ENCODE results near the gene PLEKHM1.

Gene PLEKHM1

DNA sequence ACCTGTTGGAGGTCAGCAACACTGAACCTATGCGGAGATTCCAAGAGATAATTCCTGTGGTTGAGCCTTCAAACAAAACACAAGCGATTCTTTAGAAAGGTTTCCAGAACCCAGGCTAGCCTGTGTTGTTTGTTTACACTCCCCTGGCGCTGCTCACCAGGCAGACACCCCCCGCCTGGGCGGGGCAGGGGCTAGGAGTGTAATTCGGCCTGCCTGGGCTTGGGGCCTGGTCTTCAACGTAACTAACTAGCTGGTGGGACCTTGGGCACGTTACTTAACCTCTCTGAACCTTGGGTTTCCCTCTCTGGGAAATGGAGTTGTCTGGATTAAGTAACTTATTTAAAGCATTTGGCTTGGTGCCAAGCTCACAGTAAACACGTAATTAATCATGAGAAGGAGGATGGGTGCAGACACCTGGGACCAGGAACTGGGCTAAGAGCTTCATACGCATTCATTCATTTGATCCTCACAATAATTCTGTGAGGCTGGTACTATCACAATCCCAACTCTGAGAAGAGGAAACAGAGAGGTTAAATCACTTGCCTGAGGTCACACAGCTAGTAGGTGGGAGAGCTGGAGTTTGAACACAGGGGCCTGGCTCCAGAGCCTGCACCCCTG, 50.3 kb downstream of the PLEKHM1 start:
- DNase-seq, result no peak

DNA sequence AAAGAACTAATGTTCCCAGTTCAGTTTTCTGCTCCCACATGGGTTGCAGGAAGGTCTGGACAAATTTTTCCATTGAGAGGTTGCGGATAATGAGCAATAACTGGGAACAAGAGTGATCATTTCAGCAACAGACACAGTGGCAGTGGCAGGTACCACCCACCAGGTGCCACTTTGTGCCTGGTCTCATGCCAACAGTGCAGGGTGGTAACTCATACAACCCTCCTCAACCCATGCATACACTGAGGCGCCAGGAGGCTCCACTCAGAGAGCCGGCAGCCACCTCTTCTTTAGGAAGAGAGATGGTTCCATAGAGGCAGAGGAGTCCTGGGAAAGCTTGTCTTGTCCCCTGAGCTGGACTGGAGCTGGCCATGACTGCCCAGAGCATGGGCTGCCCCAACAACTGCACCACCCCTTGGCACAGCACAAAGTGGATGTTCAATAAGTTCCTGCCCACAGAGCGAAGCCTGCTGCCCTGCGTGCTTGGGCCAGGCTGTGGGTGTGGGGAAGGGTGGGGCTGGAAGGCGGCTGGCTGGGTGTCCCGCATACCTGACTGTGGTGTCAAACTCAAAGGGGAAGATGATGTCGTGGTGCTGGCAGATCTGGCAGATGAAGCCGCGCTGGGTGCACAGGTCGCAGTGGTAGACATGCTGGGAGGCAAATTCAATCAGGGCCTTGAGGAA, 51.5 kb downstream of the PLEKHM1 start:
- no peak for DNase-seq

DNA sequence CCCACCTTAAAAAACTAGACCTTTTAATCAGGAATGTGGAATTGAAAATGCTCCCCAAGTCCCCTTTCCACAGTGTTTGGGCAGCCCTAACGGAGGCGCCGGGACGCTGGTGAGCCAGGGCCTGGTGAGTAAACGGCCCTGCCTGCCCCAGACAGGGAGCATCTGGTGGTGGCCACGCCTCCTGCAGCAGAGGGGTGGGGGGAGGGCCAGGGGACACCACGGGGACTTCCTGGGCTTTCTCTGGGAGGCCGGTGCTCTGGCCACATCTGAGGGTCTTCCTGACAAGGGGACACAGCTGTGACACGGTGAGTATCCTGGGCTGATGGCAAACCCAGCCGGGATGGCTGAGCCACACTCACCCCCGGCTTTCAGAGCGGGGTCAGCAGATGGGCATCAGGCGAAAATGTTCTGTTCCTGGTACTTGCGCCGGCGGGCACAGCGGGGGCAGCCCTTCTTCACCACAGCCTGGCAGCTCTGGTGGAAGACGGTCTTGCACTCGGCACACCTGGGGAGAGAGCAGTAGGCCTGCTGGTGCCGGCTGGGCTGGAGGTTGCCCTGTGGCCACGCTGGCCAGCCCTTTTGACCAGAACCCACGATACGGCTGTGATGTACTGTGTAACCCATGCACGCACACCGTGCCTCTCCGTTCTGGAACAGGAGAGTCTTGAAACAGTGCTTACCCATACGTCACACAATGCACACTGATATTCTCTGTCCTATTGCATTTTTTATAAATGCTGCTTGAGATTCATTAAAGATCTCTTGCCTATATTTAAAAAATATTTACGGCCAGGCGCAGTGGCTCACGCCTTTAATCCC, 52.8 kb downstream of the PLEKHM1 start:
- no peak for DNase-seq

DNA sequence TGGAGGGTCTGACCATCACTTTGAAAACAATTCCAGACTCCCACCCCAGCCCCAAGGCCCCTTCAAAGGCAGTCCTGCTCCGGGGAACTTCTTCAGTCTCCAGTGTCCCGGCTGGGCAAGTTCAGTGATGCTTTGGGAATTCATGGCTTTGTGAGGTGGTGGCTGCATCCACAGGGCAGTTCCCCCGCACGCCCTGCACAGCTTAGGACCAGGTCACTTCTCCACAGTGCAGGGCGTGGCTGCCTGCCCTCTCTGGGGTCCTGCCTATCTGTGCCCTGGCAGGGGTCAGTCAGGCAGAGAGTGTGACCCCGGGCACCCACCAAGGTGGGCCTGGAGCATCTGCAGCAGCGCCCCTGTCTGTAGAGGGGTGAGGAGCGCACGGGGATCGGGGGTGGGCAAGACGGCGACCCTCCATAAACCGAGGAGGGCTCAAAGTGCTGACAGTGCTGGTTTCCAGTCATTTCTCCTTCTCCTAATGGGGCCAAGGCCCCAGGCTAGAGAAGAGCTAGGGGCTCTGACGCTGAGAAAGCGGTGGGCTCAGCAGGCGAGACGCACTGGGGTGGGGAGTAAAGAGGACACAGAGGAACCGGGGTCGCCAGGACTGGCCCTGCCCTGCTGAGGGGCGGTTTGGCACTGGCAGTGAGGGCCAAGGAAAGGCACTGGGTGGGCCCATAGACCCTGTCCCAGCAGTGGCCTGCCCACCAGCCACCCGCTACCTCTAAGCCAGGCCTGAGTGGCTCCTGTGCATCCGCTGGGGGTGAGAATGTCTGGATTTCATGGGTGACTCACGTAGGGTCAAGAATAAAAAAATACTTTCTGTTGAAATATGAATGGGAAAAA, 53.7 kb downstream of the PLEKHM1 start:
- DNase-seq, result no peak

DNA sequence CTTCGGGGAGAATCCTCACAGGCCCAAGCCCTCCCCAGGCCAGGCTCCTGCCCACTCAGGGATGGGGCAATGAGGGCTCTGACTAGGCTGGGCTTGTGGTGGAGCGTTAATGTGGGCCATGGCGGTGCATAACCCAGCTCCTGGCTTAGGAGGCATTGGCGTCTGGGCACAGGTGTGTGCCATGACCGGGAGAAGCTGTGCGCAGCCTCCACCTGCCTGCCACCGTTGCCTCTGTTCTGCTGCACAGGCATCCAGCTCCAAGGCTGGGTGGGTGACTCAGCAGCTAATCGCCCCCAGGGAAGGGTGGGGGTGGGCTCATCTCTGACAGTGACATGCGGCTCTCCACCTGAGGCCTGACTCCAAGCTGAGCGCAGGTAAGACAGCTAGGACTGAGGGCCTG, 54.4 kb downstream of the PLEKHM1 start:
- DNase-seq, result no peak

DNA sequence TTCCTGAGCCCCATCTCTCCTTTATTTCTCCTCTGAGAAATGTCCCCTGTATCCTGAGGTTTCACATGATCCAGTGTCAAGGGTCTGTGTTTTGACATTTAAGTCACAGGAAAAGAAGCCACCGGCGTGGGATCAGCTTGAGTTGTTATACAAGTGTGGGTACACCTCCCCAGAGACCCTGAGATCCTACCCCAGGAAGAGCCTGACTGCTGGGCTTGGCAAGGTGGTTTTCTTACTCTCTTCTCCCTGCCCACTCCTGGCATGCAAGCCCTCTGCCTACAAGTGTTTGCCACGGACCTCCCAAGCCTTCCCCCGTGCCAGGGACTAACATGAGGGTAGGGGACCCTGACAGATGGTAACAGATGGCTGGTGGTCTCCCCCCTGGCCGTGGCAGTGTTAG, 55.0 kb downstream of the PLEKHM1 start:
- no peak for DNase-seq

DNA sequence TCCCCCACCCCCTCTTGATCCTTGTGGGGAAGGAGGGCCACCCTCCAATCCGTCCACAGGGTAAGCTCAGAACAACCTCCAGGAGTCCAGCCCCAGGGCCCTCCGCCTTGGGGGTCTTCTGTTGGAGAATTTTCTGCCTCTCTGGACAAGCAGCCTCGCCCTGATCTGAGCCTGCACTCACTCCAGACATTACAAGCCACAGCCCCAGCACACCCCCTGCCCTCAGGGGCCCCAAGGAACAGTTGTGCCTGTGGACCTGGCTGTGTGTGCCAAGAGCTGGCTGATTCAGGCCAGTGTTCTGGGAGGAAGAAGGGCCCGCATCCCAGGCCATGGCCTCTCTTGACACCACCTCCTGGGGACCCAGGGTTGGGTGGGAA, 57.4 kb downstream of the PLEKHM1 start:
- no peak for DNase-seq

DNA sequence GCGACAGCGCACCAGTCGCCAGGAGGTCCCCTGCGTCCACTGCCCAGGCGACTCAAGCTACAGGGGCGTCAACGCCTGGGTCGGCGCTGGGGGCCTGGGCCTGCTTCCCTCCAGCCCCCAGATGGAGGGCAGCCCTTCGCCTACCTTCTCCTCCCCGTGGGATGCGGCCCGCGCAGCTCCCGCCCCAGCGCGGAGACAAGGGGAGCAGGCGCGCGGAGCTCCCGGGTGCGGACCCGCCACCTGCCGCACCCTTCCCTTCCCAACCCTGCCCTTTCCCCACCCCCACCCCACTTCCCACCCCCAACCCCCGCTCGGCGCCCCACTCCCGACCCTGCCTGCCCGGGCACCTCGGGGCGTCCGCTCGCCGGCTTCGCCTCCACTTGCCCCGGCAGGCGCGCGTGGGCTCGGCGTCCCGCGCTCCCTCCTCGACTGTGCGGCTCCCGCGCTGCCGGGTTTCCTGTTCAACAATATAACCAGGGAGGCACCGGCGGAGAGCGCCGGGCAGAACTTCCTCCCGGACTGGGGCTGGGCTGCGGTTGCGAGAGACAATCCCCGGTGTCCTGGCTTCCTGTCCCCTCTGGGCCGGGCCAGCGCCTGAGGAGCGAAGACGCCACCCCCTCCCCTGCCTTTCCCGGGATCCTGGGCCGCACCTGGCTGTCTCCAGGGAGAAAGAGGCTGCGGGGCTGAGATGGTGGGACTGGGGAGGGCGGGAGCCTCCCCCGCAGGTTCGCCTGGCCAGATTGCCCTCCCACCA, 57.9 kb downstream of the PLEKHM1 start, which contains the start of gene ARHGAP27:
ARHGAP27 (minus strand) TSS at position 466 of the 754 bp plus-strand sequence. CDS start 2,591 bp downstream, outside the sequence.
- peak; percentile 32 for DNase-seq

DNA sequence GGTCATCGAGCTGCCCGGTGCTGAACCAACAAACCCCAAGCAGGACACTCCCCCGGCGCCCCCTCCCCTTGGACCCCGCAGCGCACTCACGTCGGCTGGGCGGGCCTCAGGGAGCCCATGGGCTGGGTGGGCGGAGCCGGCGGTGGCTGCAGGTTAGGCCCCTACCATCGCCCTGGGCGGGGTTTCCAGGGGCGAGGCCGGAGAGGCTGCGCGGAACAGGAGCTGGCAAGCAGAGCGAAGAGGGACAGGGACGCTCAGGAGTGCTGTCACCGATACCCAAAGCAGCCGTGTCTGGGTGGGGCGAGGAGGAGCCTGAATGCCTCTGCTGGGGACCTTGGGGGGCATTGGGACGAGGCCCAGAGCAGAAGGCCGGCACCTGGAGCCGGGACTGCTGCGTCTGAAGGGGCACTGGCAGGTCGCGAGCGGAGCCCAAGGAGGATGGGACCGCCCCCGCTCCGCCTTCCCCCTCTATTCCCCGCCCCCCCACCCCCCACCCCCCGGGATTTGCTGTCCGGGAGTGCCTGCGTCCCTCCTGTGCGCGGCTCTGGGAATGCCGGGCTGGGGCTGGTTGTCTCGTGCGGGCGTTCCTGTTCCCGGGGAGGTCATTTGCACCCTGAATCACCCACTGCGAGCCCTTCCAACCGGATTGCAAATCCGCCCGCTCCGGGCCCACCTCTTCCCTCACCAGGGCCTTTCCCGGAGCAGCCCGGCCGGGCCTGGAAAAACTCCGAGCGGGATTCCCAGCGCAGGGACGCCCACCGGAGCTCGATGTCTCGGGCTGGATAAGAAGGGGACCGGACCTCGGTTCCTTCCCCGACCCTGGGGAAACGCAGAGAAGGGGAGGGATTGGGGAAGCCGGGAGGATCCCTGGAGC, 58.8 kb downstream of the PLEKHM1 start:
- DNase-seq, result peak; percentile 68

DNA sequence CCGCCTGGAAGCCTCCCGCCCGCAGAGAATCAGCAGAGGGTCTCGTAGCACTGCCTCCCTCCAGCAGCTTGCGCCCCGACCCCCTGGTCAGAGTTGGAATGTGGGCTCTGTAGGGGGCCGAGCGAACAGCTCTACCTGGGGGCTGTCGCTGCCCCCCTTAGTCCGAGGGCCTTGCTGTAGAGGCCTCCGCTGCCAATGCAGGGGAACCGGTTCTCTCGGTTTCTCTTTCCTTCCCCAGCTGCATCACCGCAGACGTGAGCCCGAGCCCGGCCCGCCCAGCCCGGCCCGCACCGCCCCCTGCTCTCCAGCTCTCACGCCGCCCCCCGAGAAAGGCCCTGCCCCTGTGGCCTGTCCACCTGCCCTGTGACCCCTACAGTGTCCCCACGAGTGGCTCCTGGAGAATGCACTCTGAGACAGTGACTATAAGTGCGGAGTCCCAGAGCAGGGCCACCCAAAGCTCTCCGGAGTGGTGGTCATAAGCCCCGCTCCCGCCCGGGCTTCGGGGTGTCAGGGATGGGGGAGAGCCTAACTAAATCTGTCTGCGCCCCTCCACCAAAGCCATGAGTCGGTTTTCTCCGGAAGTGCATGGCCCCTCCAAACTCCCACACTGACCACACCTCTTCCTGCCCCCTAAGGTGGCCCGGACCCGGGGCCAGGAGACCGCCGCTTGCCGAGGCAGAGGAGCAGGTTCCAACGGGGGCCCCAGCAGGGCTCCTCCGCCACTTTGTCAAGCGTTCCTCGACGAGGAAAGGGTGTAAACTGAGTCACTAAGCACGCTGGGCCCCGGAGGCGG, 59.6 kb downstream of the PLEKHM1 start:
- no peak for DNase-seq

DNA sequence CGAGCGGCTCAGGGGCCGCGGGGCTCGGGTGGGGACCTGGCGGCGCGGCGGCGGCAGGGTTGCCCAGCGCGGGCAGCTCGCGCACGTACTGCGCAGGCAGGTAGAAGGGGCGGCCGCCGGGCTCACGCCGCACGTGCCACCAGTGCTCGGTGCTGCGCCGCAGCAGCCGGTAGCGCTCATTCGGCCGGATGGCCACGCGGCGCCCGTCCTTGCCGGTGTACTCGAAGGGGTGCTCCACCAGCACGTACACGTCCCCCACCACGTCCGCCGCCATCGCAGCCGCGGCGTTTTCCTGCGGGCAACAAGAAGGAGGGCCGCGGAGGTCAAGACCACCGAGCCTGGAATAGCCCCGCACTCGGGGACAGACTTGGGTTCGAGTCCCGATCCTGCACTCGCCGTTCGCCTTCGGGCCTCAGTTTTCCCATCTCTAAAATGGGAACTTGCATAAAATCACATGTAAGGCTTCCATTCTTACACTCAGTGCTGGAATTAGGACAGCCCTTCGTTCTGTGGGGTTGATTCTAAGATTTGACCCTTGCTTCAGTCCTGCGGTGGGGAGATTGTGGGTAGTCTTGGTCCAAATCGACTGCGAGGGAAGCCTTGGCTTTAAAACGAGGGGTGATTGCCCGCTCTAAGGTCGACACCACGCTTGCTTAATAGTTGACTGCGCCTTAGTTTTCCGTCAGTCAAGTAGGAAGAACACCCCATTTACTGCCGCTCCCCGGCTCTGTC, 60.3 kb downstream of the PLEKHM1 start:
- peak; percentile 32 for DNase-seq

DNA sequence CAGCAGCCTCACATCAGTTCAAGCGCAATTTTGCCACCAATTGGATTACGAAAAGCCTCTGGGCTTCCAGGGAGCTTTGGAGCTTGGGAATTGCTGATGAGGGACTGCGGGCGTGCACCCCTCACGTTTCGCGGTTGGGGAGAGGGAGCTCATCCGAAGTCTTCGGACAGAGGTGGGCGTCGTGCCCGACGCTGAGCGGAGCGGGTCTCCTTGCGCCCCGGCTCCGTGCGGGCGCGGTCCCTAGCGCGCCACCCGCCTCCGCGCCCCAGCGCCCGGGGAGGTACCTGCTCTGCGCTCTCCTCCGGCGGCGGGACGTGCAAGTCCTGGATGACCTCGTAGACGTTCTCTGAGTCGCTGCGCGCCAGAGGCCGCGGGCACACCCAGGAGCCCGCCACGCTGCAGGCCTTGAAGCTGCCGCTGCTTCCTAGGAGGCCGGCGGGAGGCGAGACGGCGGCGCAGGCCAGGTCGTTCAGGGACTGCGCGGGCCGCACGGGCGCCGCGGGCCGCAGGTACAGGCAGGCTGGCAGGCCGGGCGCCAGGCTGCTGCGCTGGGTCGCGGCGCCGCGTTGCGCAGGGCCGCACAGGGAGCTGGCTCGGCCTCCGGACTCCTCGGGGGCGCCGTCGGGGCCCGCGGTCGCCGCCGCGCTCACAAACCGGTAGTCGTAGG, 61.0 kb downstream of the PLEKHM1 start:
- DNase-seq, result peak; percentile 61

DNA sequence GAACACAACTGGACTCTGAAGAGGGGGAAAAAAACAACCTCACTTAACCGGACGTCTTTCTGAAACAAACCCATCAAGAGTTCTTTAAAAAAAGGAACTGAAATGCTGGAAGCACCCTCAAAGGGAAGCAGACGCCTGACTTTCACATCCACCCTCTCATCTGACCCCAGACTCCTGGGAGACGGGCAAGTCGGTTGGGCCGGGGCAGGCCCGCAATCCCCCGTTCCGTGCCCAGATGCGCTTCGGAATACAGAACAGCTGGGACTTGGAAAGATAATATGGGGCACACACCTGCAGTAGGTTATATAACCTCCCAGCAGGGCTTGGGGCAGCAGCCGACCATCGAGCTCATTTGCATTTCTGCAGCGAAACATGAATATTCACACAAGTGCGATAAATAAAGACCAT, 61.6 kb downstream of the PLEKHM1 start:
- peak; percentile 21 for DNase-seq

DNA sequence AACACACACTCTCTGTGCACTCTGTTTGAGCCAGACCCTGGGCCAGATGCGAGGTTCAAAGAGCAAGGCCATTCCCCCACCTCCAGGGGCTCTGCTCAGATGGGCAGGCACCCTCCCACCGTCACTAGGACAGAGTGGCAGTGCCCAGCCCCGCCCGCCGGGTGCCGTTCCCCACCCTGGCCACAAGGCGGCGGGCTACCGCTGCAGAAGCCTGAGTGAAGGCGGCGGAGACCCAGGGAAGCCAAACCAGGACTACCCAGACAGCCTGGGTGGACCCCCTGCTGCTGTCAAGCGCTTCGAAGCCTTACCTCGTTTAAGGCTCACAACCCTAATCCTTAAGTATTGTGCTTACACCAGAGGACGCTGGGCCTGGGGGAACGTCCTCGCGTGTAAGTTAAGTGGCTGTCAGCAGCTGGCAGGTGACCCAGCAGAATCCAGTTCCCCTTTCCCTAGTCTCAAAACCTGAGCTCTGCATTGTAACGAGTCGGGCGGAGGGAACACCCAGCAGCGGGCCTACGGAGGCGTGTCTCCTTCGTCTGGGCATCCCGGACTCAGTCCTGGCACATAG, 62.4 kb downstream of the PLEKHM1 start:
- DNase-seq, result peak; percentile 91

DNA sequence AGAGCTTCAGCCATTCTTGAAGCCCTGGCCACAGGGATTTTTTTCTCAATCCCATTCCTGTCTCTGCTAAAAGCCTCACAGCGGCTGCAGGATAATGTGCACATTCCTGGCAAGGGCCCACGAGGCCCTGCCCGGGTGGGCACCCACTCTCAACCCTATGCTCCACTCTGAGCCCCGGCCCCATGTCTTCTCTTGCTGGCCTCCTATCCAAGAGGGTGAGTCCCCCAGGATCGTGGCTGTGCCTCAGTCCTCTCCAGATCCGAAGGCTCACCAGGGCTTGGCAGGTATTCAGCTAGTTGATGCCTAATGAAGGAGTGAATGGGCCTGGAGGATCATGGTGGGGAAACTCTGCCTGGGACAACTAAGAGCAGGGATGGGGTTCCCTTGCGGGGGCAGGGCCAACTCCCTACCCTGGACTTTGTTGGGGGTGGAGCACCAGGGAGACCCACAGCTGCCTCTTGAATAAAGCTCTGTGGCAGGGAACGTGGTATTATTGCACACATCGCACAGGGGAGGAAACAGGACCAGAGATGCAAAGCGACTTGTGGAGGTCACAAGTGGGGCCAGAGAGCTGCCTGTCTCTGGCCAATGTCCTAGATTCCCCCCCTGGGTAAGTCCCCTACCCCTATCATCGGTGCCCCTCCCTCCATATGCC, 63.2 kb downstream of the PLEKHM1 start:
- DNase-seq, result no peak

DNA sequence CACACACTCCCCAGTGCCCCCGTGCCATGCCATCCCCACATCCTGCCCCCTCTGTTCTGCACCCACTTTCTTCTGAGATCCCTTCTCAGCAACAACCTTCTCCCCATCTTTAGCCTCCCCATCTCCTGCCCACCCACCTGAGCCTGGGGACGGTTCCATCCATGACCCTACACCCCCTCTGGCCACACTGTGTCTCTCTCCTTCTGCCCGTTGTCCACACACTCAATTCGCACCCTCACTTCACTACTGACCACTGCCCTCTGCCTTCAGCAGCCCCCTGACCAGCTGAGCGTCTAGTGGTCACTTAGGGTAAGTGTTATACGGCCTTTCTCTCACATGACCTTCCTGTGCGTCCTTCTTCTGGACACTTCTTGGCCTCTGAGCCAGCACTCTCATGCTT, 64.0 kb downstream of the PLEKHM1 start:
- DNase-seq, result no peak

DNA sequence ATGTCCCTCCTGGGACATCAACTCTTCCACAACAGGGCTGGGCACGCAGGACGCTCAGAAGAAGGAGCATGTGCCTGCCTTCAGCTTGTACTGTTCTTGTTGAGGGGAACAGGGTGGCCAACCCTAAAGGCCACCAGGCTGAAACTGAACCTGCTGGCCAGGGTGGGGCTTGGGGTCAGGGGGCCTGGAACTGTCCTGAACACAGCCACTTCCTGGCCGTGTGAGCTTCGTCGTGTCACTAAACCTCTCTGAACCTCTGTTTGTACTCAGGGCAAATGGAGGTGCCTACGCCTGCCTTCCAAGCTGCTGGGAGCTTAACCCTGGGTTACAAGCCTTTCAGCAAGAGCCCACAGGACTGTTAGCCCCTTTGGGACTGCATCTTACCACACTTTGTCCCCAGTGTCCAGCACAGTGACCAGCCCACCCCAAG, 64.5 kb downstream of the PLEKHM1 start:
- no peak for DNase-seq
